ENCODE results near the gene IQGAP2. TPM values are rescaled to one million over a fixed set of nuclear protein-coding genes. Genes with fewer than 3 reads are reported as not detected.
A peak's percentile ranks its signal among the peaks of the same experiment; 100 is the strongest.

The IQGAP2 gene
- total and polyA plus RNA-seq, 2 donors (not counting 1 experiment from before 2014, with no cell fraction given), result 8.1 to 15.0 TPM

GRCh38 chr5:76521240-76521758 is 118.2 kb downstream of the IQGAP2 start:
- ATAC-seq (ENCODE audit: low read depth) (no peak), DNase-seq (peak; percentile 26)
- Histone ChIP-seq H4K20me1 (ENCODE audit: control insufficient read depth, insufficient read depth, low read length, poor library complexity, severe bottlenecking) (no peaks in the 10 kb centered on the region), H2AFZ (ENCODE audit: insufficient read depth, low read depth, low read length, poor library complexity, severe bottlenecking) (no peak overlapping the region), H3K79me2 (ENCODE audit: control insufficient read depth, insufficient read depth, low read length) (no peaks in the 10 kb centered on the region), H3K4me3 (ENCODE audit: control extremely low read depth in 1 of 5, extremely low read depth in 1 of 5, insufficient read depth in 1 of 5, low read depth in 2 of 5, low read length in 4 of 5) (no peak overlapping the region), H3K9ac (ENCODE audit: low read length) (peak overlapping the region; percentile 3), H3K36me3 (replicated peaks in 1 of 2; ENCODE audit: control extremely low read depth in 1 of 2, control insufficient read depth in 1 of 2, extremely low read depth in 1 of 2, insufficient read depth in 2 of 2, low read length in 1 of 2) (no peaks in the 10 kb centered on the region), H3K9me3 (ENCODE audit: control extremely low read depth in 1 of 3, control insufficient read depth in 2 of 3, insufficient read depth in 1 of 3, low read length in 2 of 3) (peaks cover 0 to 3% (median 0%) of the 10 kb centered on the region in 3 donors), H3K27ac (ENCODE audit: low read length in 2 of 2) (no peak overlapping the region), H3K4me1 (ENCODE audit: control insufficient read depth in 2 of 2, insufficient read depth in 2 of 2, low read length in 2 of 2) (peaks cover 0 to 6% of the 10 kb centered on the region in 2 donors), H3K4me2 (replicated peaks; ENCODE audit: low read depth, low read length, poor library complexity, severe bottlenecking) (peak overlapping the region; percentile 16), H3K27me3 (replicated peaks in 1 of 4; ENCODE audit: control extremely low read depth in 1 of 4, control insufficient read depth in 3 of 4, insufficient read depth in 4 of 4, low read length in 3 of 4) (no peaks in the 10 kb centered on the region)
- Mint-ChIP-seq H3K27me3 (no peaks in the 10 kb centered on the region), H3K4me3 (no peak overlapping the region), H3K27ac (no peak overlapping the region), H3K9me3 (ENCODE audit: insufficient read depth) (no peaks in the 10 kb centered on the region), H3K4me1 (peaks cover 12% of the 10 kb centered on the region)
- ChIA-PET CTCF (no interaction called here), POLR2A (no interaction called here)
- 94% methylated on average over 4 of the region's 6 CpGs for WGBS (ENCODE audit: insufficient coverage)
- intact Hi-C loops (cut with micrococcal nuclease), result no loop called here
- TF ChIP-seq CTCF (IDR thresholded peaks at IDR 0.05), result no peak
- TF ChIP-seq EZH2 (IDR thresholded peaks at IDR 0.05; ENCODE audit: borderline replicate concordance, insufficient read depth, low read depth, low read length, poor library complexity, severe bottlenecking), result no peak

GRCh38 chr5:76522103-76522935 is 119.2 kb downstream of the IQGAP2 start:
- no peak overlapping the region for H3K4me2 ChIP-seq (replicated peaks; ENCODE audit: low read depth, low read length, poor library complexity, severe bottlenecking)
- CTCF ChIA-PET, result no interaction called here
- intact Hi-C loops (cut with micrococcal nuclease), result no loop called here

More at GRCh38 chr5:76522103-76522935, 119.2 kb downstream of the IQGAP2 start:
- Mint-ChIP-seq H3K27ac (no peak overlapping the region), H3K27me3 (no peaks in the 10 kb centered on the region), H3K9me3 (ENCODE audit: insufficient read depth) (no peaks in the 10 kb centered on the region), H3K4me3 (no peak overlapping the region), H3K4me1 (peaks cover 12% of the 10 kb centered on the region)
- POLR2A ChIA-PET, result no interaction called here
- no peak overlapping the region for H3K9ac ChIP-seq (ENCODE audit: low read length)
- H3K79me2 ChIP-seq (ENCODE audit: control insufficient read depth, insufficient read depth, low read length), result no peaks in the 10 kb centered on the region
- TF ChIP-seq EZH2 (IDR thresholded peaks at IDR 0.05; ENCODE audit: borderline replicate concordance, insufficient read depth, low read depth, low read length, poor library complexity, severe bottlenecking) (no peak), CTCF (IDR thresholded peaks at IDR 0.05) (no peak)
- H3K9me3 ChIP-seq (ENCODE audit: control extremely low read depth in 1 of 3, control insufficient read depth in 2 of 3, insufficient read depth in 1 of 3, low read length in 2 of 3), result peaks cover 0 to 3% (median 0%) of the 10 kb centered on the region in 3 donors
- WGBS (ENCODE audit: insufficient coverage), result 80% methylated on average over 1 of the region's 11 CpGs
- no peak overlapping the region for H3K27ac ChIP-seq (ENCODE audit: low read length in 2 of 2)
- peaks cover 0 to 6% of the 10 kb centered on the region in 2 donors for H3K4me1 ChIP-seq (ENCODE audit: control insufficient read depth in 2 of 2, insufficient read depth in 2 of 2, low read length in 2 of 2)
- ATAC-seq (ENCODE audit: low read depth) (no peak), DNase-seq (no peak)
- H3K4me3 ChIP-seq (ENCODE audit: control extremely low read depth in 1 of 5, extremely low read depth in 1 of 5, insufficient read depth in 1 of 5, low read depth in 2 of 5, low read length in 4 of 5), result no peak overlapping the region
- no peaks in the 10 kb centered on the region for H3K27me3 ChIP-seq (replicated peaks in 1 of 4; ENCODE audit: control extremely low read depth in 1 of 4, control insufficient read depth in 3 of 4, insufficient read depth in 4 of 4, low read length in 3 of 4)
- no peaks in the 10 kb centered on the region for H3K36me3 ChIP-seq (replicated peaks in 1 of 2; ENCODE audit: control extremely low read depth in 1 of 2, control insufficient read depth in 1 of 2, extremely low read depth in 1 of 2, insufficient read depth in 2 of 2, low read length in 1 of 2)
- no peak overlapping the region for H2AFZ ChIP-seq (ENCODE audit: insufficient read depth, low read depth, low read length, poor library complexity, severe bottlenecking)
- no peaks in the 10 kb centered on the region for H4K20me1 ChIP-seq (ENCODE audit: control insufficient read depth, insufficient read depth, low read length, poor library complexity, severe bottlenecking)
